ENCODE results near the gene SFMBT2.

GRCh38 chr10:7258948-7259523 is 151.8 kb downstream of the SFMBT2 start:
- TF ChIP-seq YY1 (IDR thresholded peaks at IDR 0.05; ENCODE audit: insufficient read depth, insufficient read length) = no peak
- no peak for TF ChIP-seq SUZ12 (IDR thresholded peaks at IDR 0.05; ENCODE audit: extremely low read depth, insufficient read depth, insufficient read length)
- TF ChIP-seq ZNF274 (IDR thresholded peaks at IDR 0.05; ENCODE audit: low read depth, low read length) = no peak

Measured in NT2/D1 (cell line).